Activated B cell treated with CpG ODN at 0.5 μM for 24 hours (primary cell): Measurements from ENCODE around the gene CIAO2B. TPM values are rescaled to one million over a fixed set of nuclear protein-coding genes. Genes with fewer than 3 reads are reported as not detected.

ENCODE experiments used
- ATAC-seq: fragments of 200-7000 bp; cut with Tn5 transposase; one replicate; pipeline ENCODE4 v1.10.0; 2021; ENCODE audit warnings: low read depth, mild to moderate bottlenecking, moderate library complexity
- CTCF ChIA-PET: fragments of 350-600 bp; sonication (Branson Sonifier 250); formaldehyde crosslinking; loops from one replicate; lab custom pipeline; 2021; ENCODE audit warnings: antibody characterized with exemption; lab: Charles Lee
- POLR2A ChIA-PET: fragments of 350-600 bp; sonication (Branson Sonifier 250); formaldehyde crosslinking; loops from one replicate; lab custom pipeline; 2021; ENCODE audit warnings: antibody characterized with exemption; lab: Charles Lee
- DNase-seq: peaks from one replicate; pipeline ENCODE4 v3.0.0; 2022
- H3K27ac Mint-ChIP-seq: one replicate; pipeline ENCODE4 v1.8.0; 2020; ENCODE audit warnings: mixed read lengths
- H3K27me3 Mint-ChIP-seq: one replicate; pipeline ENCODE4 v1.8.0; 2021; ENCODE audit warnings: mixed read lengths
- H3K36me3 Mint-ChIP-seq: one replicate; pipeline ENCODE4 v1.8.0; 2021; ENCODE audit warnings: low read depth, mixed read lengths
- H3K4me1 Mint-ChIP-seq: one replicate; pipeline ENCODE4 v1.8.0; 2021; ENCODE audit warnings: mixed read lengths
- H3K4me3 Mint-ChIP-seq: one replicate; pipeline ENCODE4 v1.8.0; 2020; ENCODE audit warnings: mild to moderate bottlenecking, mixed read lengths
- H3K9me3 Mint-ChIP-seq: one replicate; pipeline ENCODE4 v1.8.0; 2020; ENCODE audit warnings: mixed read lengths
- CTCF ChIP-seq: fragments of 200-600 bp; IDR thresholded peaks from one replicate; pipeline ENCODE4 v1.8.0; 2022; ENCODE audit warnings: antibody characterized with exemption, mild to moderate bottlenecking
- intact Hi-C: fragments of 100-400 bp; cut with micrococcal nuclease; formaldehyde crosslinking; loops from one replicate; pipeline ENCODE4 v1.15.1; 2024
- total RNA-seq: library from RNA; stranded (reverse); gene quantifications from 2 replicates; pipeline ENCODE4 v1.2.3, GENCODE V29; 2022

Gene CIAO2B
- total RNA-seq, 1 donor from 2014 or later: 66.2 TPM

GRCh38 chr16:66911112-66911511 lies 23.1 kb downstream of the CIAO2B start:
- DNase-seq (no peak), ATAC-seq (no peak)
- Mint-ChIP-seq H3K4me3 (no peak overlapping the region), H3K36me3 (no peaks in the 10 kb centered on the region), H3K27ac (no peak overlapping the region), H3K4me1 (no peaks in the 10 kb centered on the region), H3K27me3 (peaks cover 7% of the 10 kb centered on the region), H3K9me3 (no peaks in the 10 kb centered on the region)
- intact Hi-C loops: no loop called here
- ChIA-PET POLR2A (no interaction called here), CTCF (no interaction called here)
- TF ChIP-seq CTCF: no peak

GRCh38 chr16:66910175-66910940 lies 23.8 kb downstream of the CIAO2B start:
- CTCF ChIA-PET: no interaction called here
- no peak for DNase-seq
- Mint-ChIP-seq H3K9me3 (no peaks in the 10 kb centered on the region), H3K4me3 (no peak overlapping the region), H3K4me1 (no peaks in the 10 kb centered on the region), H3K27me3 (peaks cover 5% of the 10 kb centered on the region), H3K27ac (no peak overlapping the region), H3K36me3 (no peaks in the 10 kb centered on the region)
- POLR2A ChIA-PET: interaction anchor here (0.5 kb wide), 1 partner anchor 1376 kb away, joined by 5 read pairs; no protein-coding TSS in a partner anchor
- no peak for ATAC-seq
- no peak for TF ChIP-seq CTCF
- intact Hi-C loops: no loop called here

GRCh38 chr16:66908762-66909559 lies 25.2 kb downstream of the CIAO2B start:
- Mint-ChIP-seq H3K9me3 (no peaks in the 10 kb centered on the region), H3K27ac (no peak overlapping the region), H3K4me1 (no peaks in the 10 kb centered on the region), H3K27me3 (peaks cover 5% of the 10 kb centered on the region), H3K36me3 (no peaks in the 10 kb centered on the region), H3K4me3 (no peak overlapping the region)
- DNase-seq (no peak), ATAC-seq (no peak)
- intact Hi-C loops: no loop called here
- POLR2A ChIA-PET: interaction anchor here (0.7 kb wide), 1 partner anchor 1355 kb away, joined by 3 read pairs; the partner anchor contains the start of gene SLC7A6
- CTCF ChIA-PET: no interaction called here
- TF ChIP-seq CTCF: no peak

- ATAC-seq: no peak
- no peak for TF ChIP-seq CTCF
- H3K4me3 Mint-ChIP-seq: no peak overlapping the region
- ChIA-PET POLR2A (no interaction called here), CTCF (no interaction called here)
- no peaks in the 10 kb centered on the region for H3K4me1 Mint-ChIP-seq
- no peak overlapping the region for H3K27ac Mint-ChIP-seq
- no peaks in the 10 kb centered on the region for H3K9me3 Mint-ChIP-seq
- no peak for DNase-seq
- intact Hi-C loops: no loop called here
- H3K36me3 Mint-ChIP-seq: no peaks in the 10 kb centered on the region
- peaks cover 5% of the 10 kb centered on the region for H3K27me3 Mint-ChIP-seq
Observed at GRCh38 chr16:66908116-66908515, 26.1 kb downstream of the CIAO2B start.
